ENCODE measurements around the gene ADGRG6.

ADGRG6 gene

DNA sequence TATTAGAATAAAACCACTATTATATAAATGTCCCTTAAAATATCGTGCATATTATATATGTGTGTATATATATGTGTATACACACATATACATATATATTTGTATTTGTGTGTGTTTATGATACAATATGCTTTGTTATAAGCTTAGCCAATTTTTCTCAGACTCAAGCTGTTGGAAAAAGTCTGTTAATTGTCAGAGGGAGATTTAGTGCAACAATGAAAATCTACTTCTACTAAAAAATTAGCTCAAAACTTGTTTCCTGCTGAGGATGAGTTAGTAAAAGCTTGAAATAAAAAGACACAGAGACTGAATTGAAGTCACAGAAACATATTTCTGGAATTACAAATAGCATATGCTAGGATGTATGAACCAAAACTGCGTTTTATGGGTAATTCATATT, 79.4 kb downstream of the ADGRG6 start:
- Histone ChIP-seq H3K36me3 (ENCODE audit: control insufficient read depth in 2 of 2, insufficient read depth in 1 of 2, low read length in 2 of 2) (no peaks in the 10 kb centered on the region), H3K27ac (ENCODE audit: extremely low read depth, low read depth, low read length) (no peak overlapping the region), H3K9me3 (ENCODE audit: control insufficient read depth, insufficient read depth, low read depth, low read length) (no peaks in the 10 kb centered on the region), H3K4me3 (ENCODE audit: low read depth, low read length) (no peak overlapping the region), H3K4me1 (ENCODE audit: control insufficient read depth, insufficient read depth, low read length) (peaks cover 27% of the 10 kb centered on the region)
- ChIA-PET CTCF (interaction anchor here (4.1 kb wide), 1 partner anchor 8 kb away, joined by 16 read pairs; no protein-coding TSS in a partner anchor), POLR2A (interaction anchor here (0.7 kb wide), 1 partner anchor 25 kb away, joined by 3 read pairs; no protein-coding TSS in a partner anchor)
- TF ChIP-seq, protein P1, sequence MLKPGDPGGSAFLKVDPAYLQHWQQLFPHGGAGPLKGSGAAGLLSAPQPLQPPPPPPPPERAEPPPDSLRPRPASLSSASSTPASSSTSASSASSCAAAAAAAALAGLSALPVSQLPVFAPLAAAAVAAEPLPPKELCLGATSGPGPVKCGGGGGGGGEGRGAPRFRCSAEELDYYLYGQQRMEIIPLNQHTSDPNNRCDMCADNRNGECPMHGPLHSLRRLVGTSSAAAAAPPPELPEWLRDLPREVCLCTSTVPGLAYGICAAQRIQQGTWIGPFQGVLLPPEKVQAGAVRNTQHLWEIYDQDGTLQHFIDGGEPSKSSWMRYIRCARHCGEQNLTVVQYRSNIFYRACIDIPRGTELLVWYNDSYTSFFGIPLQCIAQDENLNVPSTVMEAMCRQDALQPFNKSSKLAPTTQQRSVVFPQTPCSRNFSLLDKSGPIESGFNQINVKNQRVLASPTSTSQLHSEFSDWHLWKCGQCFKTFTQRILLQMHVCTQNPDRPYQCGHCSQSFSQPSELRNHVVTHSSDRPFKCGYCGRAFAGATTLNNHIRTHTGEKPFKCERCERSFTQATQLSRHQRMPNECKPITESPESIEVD (tag by site-specific recombination; IDR thresholded peaks at IDR 0.05): peak; percentile 19; the same call in 1 of the 2 replicates
- no peak for TF ChIP-seq TCF7L2 (IDR thresholded peaks at IDR 0.05; ENCODE audit: borderline replicate concordance, low read depth, low read length)
- TF ChIP-seq ZNF112 (tag by site-specific recombination; IDR thresholded peaks at IDR 0.05): no peak
- no peak for TF ChIP-seq ZNF354C (tag by site-specific recombination; IDR thresholded peaks at IDR 0.05; ENCODE audit: borderline replicate concordance, low read depth)
- TF ChIP-seq ZNF521 (tag by site-specific recombination; IDR thresholded peaks at IDR 0.05): no peak
- TF ChIP-seq ZNF670 (tag by site-specific recombination; IDR thresholded peaks at IDR 0.05; ENCODE audit: low read depth): no peak
- no peak for TF ChIP-seq ZNF19 (tag by site-specific recombination; IDR thresholded peaks at IDR 0.05; ENCODE audit: low read depth)

DNA sequence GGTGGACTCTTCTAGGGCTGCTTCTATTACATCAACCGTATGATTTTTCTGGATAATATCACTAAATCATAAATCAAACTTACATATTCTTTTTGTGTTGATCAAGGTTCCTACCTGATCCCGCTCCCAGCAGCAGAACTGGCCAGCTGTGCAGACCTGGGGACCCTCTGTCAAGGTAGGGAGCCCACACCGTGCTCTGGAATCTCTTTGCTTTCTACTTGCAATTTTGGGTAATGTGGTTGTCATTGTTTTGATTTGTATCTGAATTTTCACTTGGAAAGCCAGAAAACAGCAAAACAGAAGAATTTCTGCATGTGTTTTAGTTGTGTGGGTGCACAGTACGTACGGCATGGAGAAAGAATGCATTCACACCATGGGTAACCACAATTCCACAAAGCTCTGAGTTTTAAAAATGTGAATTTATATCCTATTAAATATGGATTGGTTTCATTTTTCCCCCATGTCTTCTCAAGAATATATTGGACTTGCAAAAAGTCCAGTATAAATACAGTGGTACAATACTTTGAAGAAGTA, 80.1 kb downstream of the ADGRG6 start:
- peaks cover 23% of the 10 kb centered on the region for H3K4me1 ChIP-seq (ENCODE audit: control insufficient read depth, insufficient read depth, low read length)
- TF ChIP-seq, protein P2, sequence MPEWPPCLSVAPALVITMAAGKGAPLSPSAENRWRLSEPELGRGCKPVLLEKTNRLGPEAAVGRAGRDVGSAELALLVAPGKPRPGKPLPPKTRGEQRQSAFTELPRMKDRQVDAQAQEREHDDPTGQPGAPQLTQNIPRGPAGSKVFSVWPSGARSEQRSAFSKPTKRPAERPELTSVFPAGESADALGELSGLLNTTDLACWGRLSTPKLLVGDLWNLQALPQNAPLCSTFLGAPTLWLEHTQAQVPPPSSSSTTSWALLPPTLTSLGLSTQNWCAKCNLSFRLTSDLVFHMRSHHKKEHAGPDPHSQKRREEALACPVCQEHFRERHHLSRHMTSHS (tag by site-specific recombination; IDR thresholded peaks at IDR 0.05): no peak
- TF ChIP-seq, protein P3, sequence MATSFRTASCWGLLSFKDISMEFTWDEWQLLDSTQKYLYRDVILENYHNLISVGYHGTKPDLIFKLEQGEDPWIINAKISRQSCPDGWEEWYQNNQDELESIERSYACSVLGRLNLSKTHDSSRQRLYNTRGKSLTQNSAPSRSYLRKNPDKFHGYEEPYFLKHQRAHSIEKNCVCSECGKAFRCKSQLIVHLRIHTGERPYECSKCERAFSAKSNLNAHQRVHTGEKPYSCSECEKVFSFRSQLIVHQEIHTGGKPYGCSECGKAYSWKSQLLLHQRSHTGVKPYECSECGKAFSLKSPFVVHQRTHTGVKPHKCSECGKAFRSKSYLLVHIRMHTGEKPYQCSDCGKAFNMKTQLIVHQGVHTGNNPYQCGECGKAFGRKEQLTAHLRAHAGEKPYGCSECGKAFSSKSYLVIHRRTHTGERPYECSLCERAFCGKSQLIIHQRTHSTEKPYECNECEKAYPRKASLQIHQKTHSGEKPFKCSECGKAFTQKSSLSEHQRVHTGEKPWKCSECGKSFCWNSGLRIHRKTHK (tag by site-specific recombination; IDR thresholded peaks at IDR 0.05): peak; percentile 78
- ChIA-PET POLR2A (no interaction called here), CTCF (interaction anchor here (0.7 to 2.1 kb wide), 3 partner anchors 150 to 226 kb away, joined by 3 to 10 read pairs (median 4); no protein-coding TSS in a partner anchor)
- no peaks in the 10 kb centered on the region for H3K36me3 ChIP-seq (ENCODE audit: control insufficient read depth in 2 of 2, insufficient read depth in 1 of 2, low read length in 2 of 2)
- no peak overlapping the region for H3K27ac ChIP-seq (ENCODE audit: extremely low read depth, low read depth, low read length)
- H3K4me3 ChIP-seq (ENCODE audit: low read depth, low read length): no peak overlapping the region
- H3K9me3 ChIP-seq (ENCODE audit: control insufficient read depth, insufficient read depth, low read depth, low read length): no peaks in the 10 kb centered on the region

DNA sequence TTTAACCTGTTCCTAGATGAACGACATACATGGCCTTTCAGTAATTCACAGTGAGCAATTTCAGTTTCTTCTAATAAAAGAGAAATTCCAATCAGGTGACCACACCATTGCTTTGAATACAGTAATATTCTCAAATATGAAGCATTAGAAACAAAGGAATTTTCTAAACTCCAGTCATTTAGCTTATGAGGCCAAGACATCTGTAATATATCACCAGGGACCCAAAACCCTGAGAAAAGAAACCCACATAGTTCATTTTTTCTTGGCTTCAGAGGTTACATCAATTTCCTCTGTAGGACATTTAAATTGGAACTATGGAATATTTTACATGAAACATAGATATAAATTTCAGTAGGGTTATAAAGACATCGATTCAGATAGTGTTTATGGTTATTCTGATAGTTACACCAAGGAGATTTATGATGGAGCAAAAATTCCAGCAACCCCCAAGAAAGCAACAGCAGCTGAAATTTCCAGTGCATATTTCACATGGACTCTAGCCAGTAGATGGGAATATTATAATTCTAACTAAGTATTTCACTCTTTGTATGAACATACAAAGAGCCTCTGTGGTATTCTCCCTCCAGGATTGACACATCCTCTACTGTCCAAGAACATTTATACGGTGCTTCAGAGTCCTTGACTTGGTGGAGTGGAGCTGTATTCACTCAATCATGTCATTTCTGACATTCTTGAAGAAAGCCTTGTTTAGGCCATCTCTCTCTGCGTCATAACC, 82.9 kb downstream of the ADGRG6 start:
- Histone ChIP-seq H3K4me1 (ENCODE audit: control insufficient read depth, insufficient read depth, low read length) (peaks cover 10% of the 10 kb centered on the region), H3K9me3 (ENCODE audit: control insufficient read depth, insufficient read depth, low read depth, low read length) (no peaks in the 10 kb centered on the region), H3K36me3 (ENCODE audit: control insufficient read depth in 2 of 2, insufficient read depth in 1 of 2, low read length in 2 of 2) (no peaks in the 10 kb centered on the region), H3K27ac (ENCODE audit: extremely low read depth, low read depth, low read length) (no peak overlapping the region), H3K4me3 (ENCODE audit: low read depth, low read length) (no peak overlapping the region)
- POLR2A ChIA-PET: no interaction called here
- TF ChIP-seq ZNF266 (tag by site-specific recombination; IDR thresholded peaks at IDR 0.05; ENCODE audit: low read depth) (no peak), ZNF37A (tag by site-specific recombination; IDR thresholded peaks at IDR 0.05) (no peak), ZNF510 (tag by site-specific recombination; IDR thresholded peaks at IDR 0.05; ENCODE audit: insufficient replicate concordance) (no peak)
- CTCF ChIA-PET: no interaction called here

DNA sequence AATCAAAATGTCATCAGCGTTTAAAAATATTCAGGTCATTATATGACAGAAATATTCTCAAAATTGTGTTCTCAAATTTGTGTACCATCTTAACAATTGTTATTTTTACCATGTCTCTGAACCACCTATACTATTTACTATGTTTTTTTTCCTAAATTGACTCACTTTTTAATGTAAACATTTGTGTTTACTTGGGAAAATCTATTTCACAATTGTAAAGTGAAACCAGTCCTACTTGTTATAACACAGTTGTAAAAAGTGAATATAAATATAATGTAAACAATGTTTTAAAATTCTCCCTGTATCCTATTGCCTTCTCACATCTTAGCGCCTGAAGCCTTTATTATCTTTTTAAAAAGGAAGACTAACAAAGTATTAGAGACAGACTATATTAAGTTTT, 83.5 kb downstream of the ADGRG6 start:
- Histone ChIP-seq H3K4me1 (ENCODE audit: control insufficient read depth, insufficient read depth, low read length) (peaks cover 10% of the 10 kb centered on the region), H3K9me3 (ENCODE audit: control insufficient read depth, insufficient read depth, low read depth, low read length) (no peaks in the 10 kb centered on the region), H3K4me3 (ENCODE audit: low read depth, low read length) (no peak overlapping the region), H3K36me3 (ENCODE audit: control insufficient read depth in 2 of 2, insufficient read depth in 1 of 2, low read length in 2 of 2) (no peaks in the 10 kb centered on the region), H3K27ac (ENCODE audit: extremely low read depth, low read depth, low read length) (no peak overlapping the region)
- TF ChIP-seq, protein P4, sequence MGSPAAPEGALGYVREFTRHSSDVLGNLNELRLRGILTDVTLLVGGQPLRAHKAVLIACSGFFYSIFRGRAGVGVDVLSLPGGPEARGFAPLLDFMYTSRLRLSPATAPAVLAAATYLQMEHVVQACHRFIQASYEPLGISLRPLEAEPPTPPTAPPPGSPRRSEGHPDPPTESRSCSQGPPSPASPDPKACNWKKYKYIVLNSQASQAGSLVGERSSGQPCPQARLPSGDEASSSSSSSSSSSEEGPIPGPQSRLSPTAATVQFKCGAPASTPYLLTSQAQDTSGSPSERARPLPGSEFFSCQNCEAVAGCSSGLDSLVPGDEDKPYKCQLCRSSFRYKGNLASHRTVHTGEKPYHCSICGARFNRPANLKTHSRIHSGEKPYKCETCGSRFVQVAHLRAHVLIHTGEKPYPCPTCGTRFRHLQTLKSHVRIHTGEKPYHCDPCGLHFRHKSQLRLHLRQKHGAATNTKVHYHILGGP (tag by site-specific recombination; IDR thresholded peaks at IDR 0.05): 0 out of 2 replicates have a peak, but pooled peaks have one; percentile 15
- no peak for TF ChIP-seq ZNF76 (tag by site-specific recombination; IDR thresholded peaks at IDR 0.05; ENCODE audit: borderline replicate concordance, low read depth)
- TF ChIP-seq KLF8 (tag by site-specific recombination; IDR thresholded peaks at IDR 0.05): no peak
- TF ChIP-seq ZNF335 (tag by site-specific recombination; conservative IDR thresholded peaks at IDR 0.05): no peak
- no peak for TF ChIP-seq ZNF202 (tag by site-specific recombination; IDR thresholded peaks at IDR 0.05; ENCODE audit: borderline replicate concordance)
- TF ChIP-seq, protein P1 (tag by site-specific recombination; IDR thresholded peaks at IDR 0.05): peak; percentile 66; the same call in 1 of the 2 replicates
- ChIA-PET CTCF (no interaction called here), POLR2A (no interaction called here)
